HepG2 (cell line): ENCODE data around the gene CBFA2T2. TPM values are rescaled to one million over a fixed set of nuclear protein-coding genes. Genes with fewer than 3 reads are reported as not detected.

ENCODE experiments used
- AKNA ChIP-seq: sonication (generic); formaldehyde crosslinking; IDR thresholded peaks from 2 replicates; pipeline ENCODE4 v1.4.0; 2020; ENCODE audit warnings: missing genetic modification reagents, borderline replicate concordance
- ASH2L ChIP-seq: fragments of 300-600, 200-600 bp; sonication (generic); IDR thresholded peaks from 2 replicates; pipeline ENCODE4 v1.7.0; 2017; ENCODE audit warnings: low read depth, mild to moderate bottlenecking, moderate library complexity, mixed read lengths, low read length; ENCODE audit not compliant: insufficient read length
- CAMTA2 ChIP-seq: sonication (generic); formaldehyde crosslinking; IDR thresholded peaks from 2 replicates; pipeline ENCODE4 v1.4.0; 2020; ENCODE audit warnings: mild to moderate bottlenecking, missing genetic modification reagents, borderline replicate concordance
- CBX1 ChIP-seq: IDR thresholded peaks from one replicate; pipeline ENCODE4 v1.6.1; 2016; ENCODE audit warnings: antibody characterized with exemption, low read depth
- CERS6 ChIP-seq: sonication (generic); formaldehyde crosslinking; IDR thresholded peaks from 2 replicates; pipeline ENCODE4 v1.5.0; 2020; ENCODE audit warnings: missing genetic modification reagents
- ETV6 ChIP-seq: sonication (generic); formaldehyde crosslinking; conservative IDR thresholded peaks from 2 replicates; pipeline ENCODE4 v1.4.0; 2020; ENCODE audit warnings: missing genetic modification reagents
- MAZ ChIP-seq, 2 experiments: sonication (generic) in 1 of 2; formaldehyde crosslinking in 1 of 2; IDR thresholded peaks; 2 replicates each; pipeline versions ENCODE4 v1.5.0 to v1.6.1; 2012 to 2020; ENCODE audit warnings: low read depth in 2 of 2, mild to moderate bottlenecking in 2 of 2, borderline replicate concordance in 1 of 2, improper control_type of control experiment in 1 of 2, low read length in 1 of 2, missing genetic modification reagents in 1 of 2, moderate library complexity in 1 of 2
- MBNL3 ChIP-seq: fragments of 250-450 bp; sonication (Bioruptor Pico); conservative IDR thresholded peaks from 2 replicates; pipeline ENCODE4 v1.8.0; 2022; ENCODE audit warnings: mild to moderate bottlenecking, inconsistent platforms
- MIXL1 ChIP-seq: IDR thresholded peaks from 2 replicates; pipeline ENCODE4 v1.6.1; 2016
- ZBTB8A ChIP-seq: sonication (generic); formaldehyde crosslinking; IDR thresholded peaks from 2 replicates; pipeline ENCODE4 v1.4.0; 2020; ENCODE audit warnings: mild to moderate bottlenecking, low read depth, missing genetic modification reagents, borderline replicate concordance
- ZFP91 ChIP-seq: sonication (generic); formaldehyde crosslinking; IDR thresholded peaks from 2 replicates; pipeline ENCODE4 v1.9.0; 2022; ENCODE audit warnings: missing genetic modification reagents, mild to moderate bottlenecking, borderline replicate concordance
- ZMAT5 ChIP-seq: sonication (generic); formaldehyde crosslinking; IDR thresholded peaks from 2 replicates; pipeline ENCODE4 v1.5.0; 2020; ENCODE audit warnings: mild to moderate bottlenecking, low read depth, missing genetic modification reagents, borderline replicate concordance
- ZNF276 ChIP-seq: sonication (generic); formaldehyde crosslinking; IDR thresholded peaks from 2 replicates; pipeline ENCODE4 v1.4.0; 2020; ENCODE audit warnings: mild to moderate bottlenecking, low read depth, missing genetic modification reagents
- ZNF282 ChIP-seq: fragments of 450-650 bp; IDR thresholded peaks from 2 replicates; pipeline ENCODE4 v1.6.1; 2018; ENCODE audit not compliant: partially characterized antibody
- ZNF333 ChIP-seq: sonication (generic); formaldehyde crosslinking; IDR thresholded peaks from 2 replicates; pipeline ENCODE4 v1.4.0; 2020; ENCODE audit warnings: mild to moderate bottlenecking, missing genetic modification reagents, borderline replicate concordance
- ZNF598 ChIP-seq: sonication (generic); formaldehyde crosslinking; IDR thresholded peaks from 2 replicates; pipeline ENCODE4 v1.5.1; 2020; ENCODE audit warnings: mild to moderate bottlenecking, missing genetic modification reagents, borderline replicate concordance
- ZNF747 ChIP-seq: sonication (generic); formaldehyde crosslinking; IDR thresholded peaks from 2 replicates; pipeline ENCODE4 v1.8.1; 2023; ENCODE audit warnings: missing genetic modification reagents, mild to moderate bottlenecking, borderline replicate concordance
- ZSCAN12 ChIP-seq: sonication (generic); formaldehyde crosslinking; IDR thresholded peaks from 2 replicates; pipeline ENCODE4 v1.9.0; 2021; ENCODE audit warnings: mild to moderate bottlenecking, missing genetic modification reagents
- ZSCAN31 ChIP-seq: sonication (generic); formaldehyde crosslinking; IDR thresholded peaks from 2 replicates; pipeline ENCODE4 v1.5.0; 2020; ENCODE audit warnings: low read depth, mild to moderate bottlenecking, missing genetic modification reagents
- polyA plus RNA-seq, 8 experiments: library from polyadenylated mRNA; depleted of rRNA in 3 of 8; stranded (reverse) in 7 of 8; unstranded in 1 of 8; fragments of >200 nt; fragmentation: Illumina TruSeq in 4 of 8; extraction: Trizol in 4 of 8; gene quantifications; 2 replicates each; pipeline versions ENCODE4 v1.2.1 to v1.2.3, GENCODE V29; 2011 to 2016; ENCODE audit warnings: low read depth in 4 of 8, missing spikeins in 1 of 8, mixed read lengths in 1 of 8; ENCODE audit not compliant: insufficient read depth in 1 of 8
- total RNA-seq, 5 experiments: library from RNA; depleted of rRNA; stranded (reverse); fragments of >200 nt; fragmentation: Illumina TruSeq; extraction: Trizol; gene quantifications; 2 replicates each; pipeline ENCODE4 v1.2.3, GENCODE V29; 2016; ENCODE audit warnings: low read depth in 1 of 5

CBFA2T2 gene
- total and polyA plus RNA-seq, 2 of the 13 experiments (the other 11 are each of a cell fraction or from before 2014, with no cell fraction given) = 6.3 to 21.2 TPM

- TF ChIP-seq ZNF276 (CRISPR knock-in tag) (no peak), ZNF598 (no peak), AKNA (no peak), ZNF333 (CRISPR knock-in tag) (no peak), CBX1 (no peak), ZSCAN31 (CRISPR knock-in tag) (0 out of 2 replicates have a peak, but pooled peaks have one; percentile 45), MAZ (IDR thresholded peaks at IDR 0.05; ENCODE audit: borderline replicate concordance, low read depth, low read length) (no peak), MAZ (CRISPR knock-in tag; IDR thresholded peaks at IDR 0.05; ENCODE audit: low read depth) (peak; percentile 64; the same call in 1 of the 2 replicates), ZSCAN12 (CRISPR knock-in tag) (no peak), CERS6 (CRISPR knock-in tag) (no peak), ZBTB8A (no peak), ZMAT5 (CRISPR knock-in tag) (no peak), ZNF282 (no peak), ZFP91 (0 out of 2 replicates have a peak, but pooled peaks have one; percentile 8), ETV6 (CRISPR knock-in tag) (no peak), MBNL3 (CRISPR knock-in tag) (no peak), ASH2L (peak; percentile 54), MIXL1 (CRISPR knock-in tag) (no peak), ZNF747 (CRISPR knock-in tag) (no peak), CAMTA2 (CRISPR knock-in tag) (0 out of 2 replicates have a peak, but pooled peaks have one; percentile 55)
Observed at GRCh38 chr20:33443006-33443511, 46.8 kb upstream of the CBFA2T2 start (continued).
